RWPE2 (cell line): ENCODE results near the gene CHTF18.

Experiments used
- ATAC-seq: fragments of 200-7000 bp; cut with Tn5 transposase; 3 replicates; pipeline ENCODE4 v1.9.1; 2021; ENCODE audit warnings: low read depth
- DNase-seq: peaks from one replicate; pipeline ENCODE4 v3.0.0-alpha.2; 2020; ENCODE audit warnings: low spot score
- H3K27ac ChIP-seq: fragments of 450-650 bp; 2 replicates; pipeline ENCODE4 v1.5.1; 2017; ENCODE audit warnings: mild to moderate bottlenecking; ENCODE audit not compliant: poor library complexity, severe bottlenecking
- H3K27me3 ChIP-seq: fragments of 250-450 bp; sonication (Bioruptor Pico); 2 replicates; pipeline ENCODE4 v1.5.1; 2021; ENCODE audit warnings: mild to moderate bottlenecking, moderate library complexity; ENCODE audit not compliant: insufficient read depth, poor library complexity, severe bottlenecking
- H3K36me3 ChIP-seq: fragments of 250-450 bp; sonication (Bioruptor Pico); 2 replicates; pipeline ENCODE4 v1.5.1; 2020; ENCODE audit warnings: low read depth, mild to moderate bottlenecking, moderate library complexity
- H3K4me1 ChIP-seq: fragments of 250-450 bp; sonication (Bioruptor Pico); 2 replicates; pipeline ENCODE4 v1.5.1; 2021; ENCODE audit warnings: mild to moderate bottlenecking, moderate library complexity; ENCODE audit not compliant: insufficient read depth, poor library complexity, severe bottlenecking
- H3K4me3 ChIP-seq: fragments of 250-450 bp; sonication (Bioruptor Pico); 2 replicates; pipeline ENCODE4 v1.5.1; 2021; ENCODE audit warnings: mild to moderate bottlenecking, moderate library complexity; ENCODE audit not compliant: severe bottlenecking
- H3K9me3 ChIP-seq: fragments of 250-450 bp; sonication (Bioruptor Pico); 2 replicates; pipeline ENCODE4 v1.5.1; 2021; ENCODE audit warnings: mild to moderate bottlenecking, moderate library complexity; ENCODE audit not compliant: severe bottlenecking
- CTCF ChIP-seq: fragments of 450-650 bp; IDR thresholded peaks from one replicate; pipeline ENCODE4 v1.5.1; 2017; ENCODE audit warnings: mild to moderate bottlenecking, moderate library complexity; ENCODE audit not compliant: poor library complexity, severe bottlenecking

Gene CHTF18

GRCh38 chr16:838741-839140, 50.3 kb downstream of the CHTF18 start:
- H3K9me3 ChIP-seq: peaks cover 5% of the 10 kb centered on the region
- H3K4me1 ChIP-seq: no peaks in the 10 kb centered on the region
- no peak for TF ChIP-seq CTCF
- peaks cover 2% of the 10 kb centered on the region for H3K27me3 ChIP-seq
- no peak for ATAC-seq
- H3K4me3 ChIP-seq: no peak overlapping the region
- DNase-seq: no peak
- no peaks in the 10 kb centered on the region for H3K36me3 ChIP-seq
- H3K27ac ChIP-seq: no peak overlapping the region

- DNase-seq (peak; percentile 62), ATAC-seq (no peak)
- TF ChIP-seq CTCF: no peak
- Histone ChIP-seq H3K9me3 (peaks cover 5% of the 10 kb centered on the region), H3K4me1 (no peaks in the 10 kb centered on the region), H3K27me3 (no peaks in the 10 kb centered on the region), H3K27ac (no peak overlapping the region), H3K4me3 (no peak overlapping the region), H3K36me3 (no peaks in the 10 kb centered on the region)
Observed at GRCh38 chr16:839643-840408, 51.4 kb downstream of the CHTF18 start.

- Histone ChIP-seq H3K4me1 (no peaks in the 10 kb centered on the region), H3K27ac (no peak overlapping the region), H3K36me3 (no peaks in the 10 kb centered on the region), H3K4me3 (no peak overlapping the region), H3K9me3 (peaks cover 5% of the 10 kb centered on the region), H3K27me3 (no peaks in the 10 kb centered on the region)
- TF ChIP-seq CTCF: no peak
- DNase-seq (no peak), ATAC-seq (no peak)
Observed at GRCh38 chr16:840561-841454, 52.4 kb downstream of the CHTF18 start.

GRCh38 chr16:841455-842060, 53.1 kb downstream of the CHTF18 start:
- Histone ChIP-seq H3K27ac (no peak overlapping the region), H3K27me3 (no peaks in the 10 kb centered on the region), H3K4me1 (no peaks in the 10 kb centered on the region), H3K9me3 (no peaks in the 10 kb centered on the region), H3K36me3 (no peaks in the 10 kb centered on the region), H3K4me3 (no peak overlapping the region)
- ATAC-seq: no peak
- peak; percentile 54 for DNase-seq
- no peak for TF ChIP-seq CTCF
